Stromal cell of bone marrow (primary cell): Measurements from ENCODE around the gene SPNS3.

Experiments used
- DNase-seq: peaks from one replicate; pipeline ENCODE4 v3.0.0-alpha.2; 2012; ENCODE audit warnings: low read depth

The SPNS3 gene

DNA sequence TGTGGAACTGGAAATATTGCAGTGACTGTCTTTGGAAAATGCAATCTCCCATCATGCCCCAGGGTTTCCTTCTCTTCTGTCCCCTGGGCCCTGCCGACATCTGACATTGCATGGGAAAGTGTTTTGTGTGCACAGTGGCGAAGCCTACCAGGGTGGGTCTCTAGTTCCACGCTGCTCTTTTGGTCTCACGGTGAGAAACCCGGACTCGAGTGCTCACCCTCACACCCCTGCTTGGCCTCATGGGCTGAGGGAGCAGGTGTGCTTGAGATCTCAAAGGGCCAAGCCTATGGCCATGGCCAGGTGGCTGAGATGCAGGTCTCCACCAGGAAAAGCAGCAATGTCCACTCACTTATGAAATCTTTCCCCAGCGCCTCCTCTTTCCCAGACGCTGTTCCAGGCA lies 32.0 kb downstream of the SPNS3 start:
- DNase-seq: no peak

DNA sequence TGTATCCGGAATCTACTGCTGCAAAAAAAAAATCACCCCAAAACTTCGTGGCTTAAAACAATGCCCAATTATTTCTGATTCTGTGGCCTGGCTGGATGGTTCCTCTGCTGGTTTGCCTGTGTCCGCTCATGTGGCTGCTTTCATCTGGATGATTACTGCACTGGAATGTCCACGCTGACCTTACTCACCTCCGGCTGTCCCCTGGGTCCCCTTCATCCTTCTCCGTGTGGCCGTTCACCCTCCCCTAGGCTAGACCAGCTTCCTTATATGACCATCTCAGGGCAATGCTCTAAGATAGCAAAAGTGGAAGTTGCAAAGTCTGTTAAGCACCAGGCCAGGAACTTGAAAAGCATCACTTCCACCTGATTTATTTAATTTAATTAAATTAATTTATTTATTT lies 33.5 kb downstream of the SPNS3 start:
- no peak for DNase-seq

DNA sequence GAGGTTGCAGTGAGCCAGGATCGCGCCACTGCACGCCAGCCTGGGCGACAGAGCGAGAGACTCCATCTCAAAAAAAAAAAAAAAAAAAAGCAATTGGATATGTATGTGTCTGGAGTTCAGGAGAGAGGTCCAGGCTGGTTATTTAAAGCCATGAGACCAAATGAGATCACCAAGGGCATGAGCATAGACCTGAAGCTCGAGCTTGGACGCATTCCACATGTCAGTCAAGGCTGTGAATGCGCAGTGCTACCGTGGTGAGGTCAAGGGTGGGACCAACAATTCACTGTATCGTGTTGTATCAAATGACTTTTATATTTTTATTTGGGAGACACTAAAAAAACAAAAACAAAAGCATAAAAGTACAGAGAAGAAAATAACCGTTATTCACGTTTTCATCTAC lies 35.8 kb downstream of the SPNS3 start:
- no peak for DNase-seq

DNA sequence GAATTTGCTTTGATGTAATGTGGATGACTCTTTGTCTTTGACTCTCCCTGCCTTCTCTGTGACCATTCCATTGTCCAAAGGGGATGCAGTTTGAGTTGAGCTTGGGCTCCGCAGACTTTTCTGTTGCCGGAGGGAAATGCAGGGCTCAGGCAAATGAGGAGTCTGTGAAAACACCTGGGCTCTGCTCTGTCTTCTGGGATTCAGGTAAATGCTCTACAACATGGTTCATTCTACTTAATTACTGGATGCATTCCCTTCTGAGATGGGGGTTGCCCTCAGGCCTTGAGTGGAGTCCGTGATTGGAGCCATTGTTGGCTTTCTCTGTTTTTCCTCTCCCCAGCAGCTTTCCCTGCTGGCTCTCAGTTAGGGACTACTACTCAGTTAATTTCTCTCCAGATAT lies 38.5 kb downstream of the SPNS3 start:
- DNase-seq: no peak

DNA sequence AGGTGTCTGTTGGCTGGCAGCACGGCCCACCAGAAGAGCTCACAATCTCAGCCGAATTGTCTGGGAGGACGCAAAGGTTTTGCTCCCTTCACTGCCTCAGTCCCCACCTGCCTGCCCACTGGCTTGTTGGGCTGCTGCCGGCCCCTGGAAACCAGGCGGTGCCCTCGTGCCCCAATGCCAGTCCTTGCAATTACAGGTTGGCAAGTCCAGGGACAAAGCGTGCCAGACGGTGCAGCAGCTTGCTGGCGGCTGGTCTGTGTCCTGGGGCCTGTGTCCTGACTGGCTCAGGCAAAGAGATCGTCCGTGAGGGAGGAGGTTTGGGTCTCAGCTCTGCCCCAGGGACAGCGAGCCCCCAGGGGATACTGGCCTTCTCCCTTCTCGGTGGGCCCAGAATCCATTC lies 40.4 kb downstream of the SPNS3 start:
- DNase-seq: no peak

DNA sequence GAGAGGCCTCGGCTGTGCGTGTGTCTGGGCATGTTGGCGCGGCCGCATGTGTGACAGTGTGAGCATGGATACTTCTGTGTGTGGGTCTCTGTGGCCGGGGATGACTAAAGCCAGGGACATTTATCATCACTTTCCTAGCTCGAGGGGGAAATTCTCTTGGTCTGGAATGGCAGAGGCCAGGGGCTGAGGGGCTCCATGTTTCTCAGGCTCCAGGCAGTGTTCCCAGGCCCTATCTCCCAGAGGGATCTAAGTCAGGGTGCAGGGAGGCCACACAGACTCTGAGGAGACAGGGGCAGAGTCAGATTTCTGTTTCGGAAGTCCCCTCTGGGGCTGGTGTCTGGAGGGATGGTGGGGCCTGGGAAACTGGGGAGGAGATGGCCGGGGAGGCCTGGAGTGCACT lies 41.3 kb downstream of the SPNS3 start:
- no peak for DNase-seq

DNA sequence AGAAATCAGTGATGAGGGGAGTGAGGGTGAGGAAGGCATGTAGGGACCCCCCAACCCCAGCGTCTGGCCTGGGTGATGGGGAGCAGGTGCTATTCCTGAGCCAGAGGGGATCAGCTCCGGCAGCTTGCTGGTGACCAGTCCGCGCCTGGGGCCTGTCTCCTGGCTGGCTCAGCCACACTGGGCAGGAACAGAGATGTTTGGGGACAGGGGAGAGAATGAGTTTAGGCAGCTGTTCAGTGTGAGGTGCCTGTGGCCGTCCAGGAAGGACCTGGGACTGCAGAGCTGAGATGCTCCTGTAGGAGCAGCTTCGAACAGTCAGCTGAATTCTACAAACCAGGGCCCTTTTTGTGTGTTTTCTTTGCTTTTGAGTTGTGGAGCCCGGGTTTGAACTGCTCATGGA lies 41.7 kb downstream of the SPNS3 start:
- no peak for DNase-seq

DNA sequence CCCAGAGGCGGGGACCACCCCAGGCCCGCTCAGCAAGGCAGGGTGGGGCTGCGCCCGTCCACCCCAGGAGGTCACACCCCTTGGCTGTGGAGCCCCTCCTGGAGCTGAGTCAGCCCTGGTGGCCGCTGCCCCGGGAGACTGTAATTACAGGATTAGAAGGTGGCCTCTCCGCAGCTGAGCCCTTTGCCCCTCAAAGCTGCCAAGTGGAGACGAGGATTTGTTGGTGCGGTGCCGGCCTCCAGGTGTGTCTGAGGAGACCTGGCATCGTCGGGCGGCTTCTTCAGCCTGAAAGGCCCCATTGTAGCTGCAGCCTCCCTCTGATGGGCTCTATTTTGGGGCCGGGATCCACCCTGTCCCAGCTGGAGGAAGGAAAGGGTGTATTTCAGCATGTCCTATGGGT lies 42.3 kb downstream of the SPNS3 start:
- no peak for DNase-seq

DNA sequence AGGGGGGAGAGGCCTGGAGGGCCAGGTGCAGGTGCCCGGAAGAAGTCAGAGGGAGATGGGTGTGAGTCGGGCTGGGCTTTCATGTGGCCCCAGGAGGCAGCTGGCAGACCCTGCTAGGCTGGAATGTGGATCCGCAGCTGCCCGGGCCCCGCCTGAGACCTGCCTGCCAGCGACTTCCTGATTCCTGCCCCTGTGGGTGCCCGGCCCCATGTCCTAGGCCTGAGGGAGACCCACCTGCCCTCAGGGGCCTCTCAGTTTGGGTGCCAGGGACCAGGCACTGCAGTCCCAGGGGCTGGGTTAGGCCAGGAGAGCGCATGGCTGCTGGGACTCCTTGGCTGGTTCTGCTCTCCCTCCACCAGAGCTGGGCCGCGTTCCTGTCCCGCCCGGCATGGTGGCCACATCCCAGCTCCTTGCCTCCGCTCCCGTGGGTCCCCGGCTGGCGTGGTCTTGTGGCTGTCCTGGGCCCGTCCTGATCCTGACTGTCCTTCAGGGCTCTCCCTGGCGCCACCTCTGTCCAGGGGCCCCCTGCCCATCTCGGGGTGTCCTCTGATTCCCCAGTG lies 42.9 kb downstream of the SPNS3 start:
- DNase-seq: no peak

DNA sequence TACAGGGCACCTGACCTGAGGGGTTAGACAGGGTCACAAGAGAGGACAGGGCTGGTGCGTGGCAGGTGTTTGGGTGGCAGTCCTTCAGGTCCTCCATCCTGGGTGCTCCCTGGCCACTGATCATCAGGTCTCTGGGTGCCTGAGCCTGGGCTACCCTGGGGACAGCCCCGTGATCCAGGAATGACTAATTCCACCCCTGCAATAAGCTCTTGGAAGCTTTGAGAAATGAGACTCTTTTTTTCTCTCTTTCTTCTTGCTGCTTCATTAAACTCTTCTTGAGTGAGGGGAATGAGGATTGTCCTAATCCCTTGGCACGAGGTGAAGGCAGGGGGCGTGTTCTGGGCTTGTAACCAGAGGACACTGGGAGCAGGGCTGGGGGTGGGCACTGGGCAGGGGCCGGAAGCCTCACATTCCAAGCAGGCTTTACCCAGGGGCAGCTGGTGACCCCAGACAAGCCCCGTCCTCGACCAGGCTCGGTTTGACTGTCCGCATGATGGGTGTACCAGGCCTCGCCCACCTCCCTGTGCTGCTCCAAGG lies 43.6 kb downstream of the SPNS3 start:
- no peak for DNase-seq

DNA sequence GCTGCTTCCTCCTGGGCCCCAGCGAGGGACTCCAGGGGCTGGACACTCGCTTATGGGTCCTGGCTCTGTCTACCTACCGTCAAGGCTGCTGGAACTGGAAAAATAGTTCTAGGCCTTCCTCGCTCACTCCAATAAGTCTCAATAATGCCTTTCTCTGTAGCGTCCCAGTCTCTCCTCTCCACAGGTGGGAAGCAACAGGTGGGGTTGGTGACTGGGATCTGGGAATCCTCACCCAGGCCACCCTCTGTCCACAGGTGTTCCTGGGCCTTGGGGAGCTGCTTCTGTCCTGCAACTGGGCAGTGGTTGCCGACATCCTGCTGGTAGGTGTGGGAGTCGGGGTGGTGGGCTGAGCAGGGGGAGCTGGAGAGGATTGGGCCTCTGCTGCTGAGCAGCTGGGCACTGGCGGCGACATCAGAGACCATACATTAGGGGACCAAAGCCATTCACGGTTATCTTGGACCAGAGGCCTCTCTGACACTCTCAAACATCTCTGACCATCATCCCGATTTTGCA lies 44.6 kb downstream of the SPNS3 start:
- no peak for DNase-seq

DNA sequence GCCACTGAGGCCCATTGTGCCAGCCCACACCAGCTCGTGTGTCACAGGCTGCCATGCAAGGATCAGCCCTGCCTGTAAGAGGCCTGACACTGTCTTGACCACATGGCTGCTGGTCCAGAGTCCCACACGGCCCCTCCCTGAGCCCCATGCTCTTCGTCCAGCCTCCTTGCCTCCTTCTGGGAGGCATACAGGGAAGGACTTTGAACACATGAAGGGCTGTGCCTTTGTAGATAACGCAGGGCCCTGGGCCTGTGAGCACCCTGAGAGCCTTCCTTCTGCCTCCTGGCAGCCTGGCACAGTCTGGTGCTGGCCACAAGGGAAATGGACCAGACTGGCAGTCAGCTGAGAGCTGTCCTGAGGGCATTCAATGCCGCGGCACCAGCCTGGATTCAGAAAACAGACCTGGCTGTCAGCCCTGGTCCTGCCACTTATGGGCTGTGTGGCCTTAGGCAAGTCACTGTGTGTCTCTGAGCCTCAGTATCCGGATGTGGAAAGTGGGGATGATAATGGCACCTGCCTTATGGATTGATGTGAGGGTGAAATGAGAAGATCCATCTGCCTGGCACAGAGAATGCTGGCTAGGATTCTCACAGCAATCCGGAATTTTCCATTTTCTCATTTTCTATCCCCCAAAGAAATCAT lies 45.7 kb downstream of the SPNS3 start:
- no peak for DNase-seq

DNA sequence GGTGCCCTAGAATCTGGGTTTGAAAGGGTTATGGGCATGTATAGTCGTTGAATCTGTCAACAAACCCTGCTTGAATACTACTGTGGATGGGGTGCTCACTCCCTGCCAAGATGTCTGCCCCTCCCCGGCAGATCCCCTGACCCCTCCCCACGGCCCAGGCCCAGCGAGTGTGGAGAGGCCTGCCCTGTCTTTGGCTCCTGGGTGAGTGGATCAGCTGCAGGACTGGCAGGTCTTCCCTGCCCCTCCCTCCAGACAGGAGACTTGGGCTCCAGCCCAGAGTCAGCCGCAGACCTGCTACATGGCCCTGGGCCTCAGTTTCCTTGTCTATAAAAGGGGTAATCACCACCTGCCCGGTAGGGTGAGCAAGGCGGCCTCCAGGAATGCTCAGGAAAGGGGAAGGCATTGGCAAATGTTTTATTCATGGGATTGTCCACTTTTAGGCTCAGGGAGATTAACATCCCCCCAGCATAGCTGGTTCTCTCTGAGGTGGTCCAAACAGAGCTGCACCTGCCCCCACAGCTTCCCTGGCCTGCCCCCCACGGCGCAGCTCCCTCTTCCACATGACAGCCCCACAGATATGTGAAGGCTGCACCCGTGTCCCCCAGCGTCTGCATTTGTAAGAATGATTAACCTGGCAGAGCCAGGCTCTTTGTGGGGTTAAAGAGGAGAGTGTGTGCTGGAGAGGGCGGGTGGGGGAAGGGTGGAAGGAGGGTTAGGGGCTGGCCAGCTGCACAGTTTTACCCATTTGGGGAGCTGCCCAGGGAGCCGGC lies 46.4 kb downstream of the SPNS3 start:
- no peak for DNase-seq

DNA sequence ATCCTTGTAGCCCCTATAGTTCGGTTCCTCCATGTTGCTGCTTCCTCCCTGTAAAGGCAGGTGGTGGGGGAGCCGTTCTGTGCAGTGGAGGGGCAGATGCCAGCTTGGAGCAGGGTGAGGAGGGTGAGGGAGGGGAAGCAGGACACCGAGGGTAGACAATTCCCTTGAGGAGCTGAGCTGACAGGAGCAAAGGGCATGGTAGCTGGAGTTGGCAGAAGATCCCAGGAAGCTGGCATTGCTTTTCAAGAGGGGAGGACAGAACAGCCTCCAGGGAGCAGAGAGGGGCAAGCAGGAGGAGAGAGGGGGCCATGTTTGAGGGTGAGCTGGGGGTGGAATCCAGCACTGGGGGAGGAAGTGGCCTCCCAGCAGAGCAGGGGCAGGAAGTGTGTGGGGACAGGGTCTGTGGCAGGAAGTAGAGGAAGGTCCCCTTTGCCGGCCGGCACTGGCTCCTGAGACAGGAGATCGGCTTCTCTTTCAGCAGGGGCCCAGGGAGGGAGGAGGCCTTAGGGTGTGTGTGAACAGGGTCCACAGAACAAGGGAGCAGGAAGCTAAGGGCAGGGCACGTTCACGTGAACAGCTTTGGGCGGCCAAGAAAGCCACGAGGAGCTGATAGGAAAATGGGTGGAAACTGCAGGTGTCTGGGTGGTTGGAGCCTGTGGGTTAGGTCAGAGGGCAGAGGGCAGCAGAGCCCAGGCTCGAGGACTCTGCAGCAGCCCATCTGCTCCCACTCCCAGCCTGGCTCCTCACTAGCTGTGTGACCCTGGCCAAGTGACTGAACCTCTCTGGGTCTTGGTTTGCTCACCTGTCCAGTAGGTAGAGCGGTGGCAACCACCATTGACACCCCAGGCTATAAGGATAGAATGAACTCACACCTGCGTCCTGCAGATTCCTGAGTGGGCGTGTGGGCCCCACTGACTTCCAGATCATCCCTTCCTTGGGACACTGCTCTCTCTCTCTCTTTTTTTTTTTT lies 47.5 kb downstream of the SPNS3 start:
- DNase-seq: no peak

DNA sequence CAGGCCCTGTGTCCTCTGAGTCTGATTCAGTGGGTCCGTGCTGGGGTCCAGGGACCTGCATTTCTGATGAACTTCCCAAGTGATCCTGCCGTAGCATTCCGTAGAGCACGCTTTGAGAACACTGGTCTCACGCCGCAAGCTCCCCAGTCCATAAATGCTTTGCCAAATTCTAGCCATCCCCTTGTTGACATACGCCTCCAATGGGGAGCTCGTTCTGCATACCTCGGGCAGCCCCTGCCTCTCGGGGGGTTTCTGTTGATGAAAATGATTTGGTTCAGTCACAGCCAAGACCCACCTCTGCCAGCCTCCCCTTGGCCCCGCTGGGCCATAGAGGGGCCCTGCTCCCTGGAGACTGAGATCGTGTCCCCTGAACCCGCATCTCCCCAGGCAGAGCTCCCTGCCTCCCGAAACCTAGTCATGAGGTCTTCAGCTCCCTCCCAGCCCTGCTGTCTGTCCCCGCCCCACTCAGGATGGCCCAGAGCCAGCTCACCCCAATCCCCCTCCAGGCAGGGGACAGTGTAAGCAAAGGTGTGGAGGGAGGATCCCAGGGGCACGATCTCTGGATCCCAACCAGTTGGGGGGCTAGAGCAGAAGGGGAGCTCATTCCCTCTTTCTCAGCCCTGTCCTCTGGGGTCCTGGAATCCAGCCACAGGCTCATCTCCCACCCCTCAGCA lies 48.7 kb downstream of the SPNS3 start:
- no peak for DNase-seq

DNA sequence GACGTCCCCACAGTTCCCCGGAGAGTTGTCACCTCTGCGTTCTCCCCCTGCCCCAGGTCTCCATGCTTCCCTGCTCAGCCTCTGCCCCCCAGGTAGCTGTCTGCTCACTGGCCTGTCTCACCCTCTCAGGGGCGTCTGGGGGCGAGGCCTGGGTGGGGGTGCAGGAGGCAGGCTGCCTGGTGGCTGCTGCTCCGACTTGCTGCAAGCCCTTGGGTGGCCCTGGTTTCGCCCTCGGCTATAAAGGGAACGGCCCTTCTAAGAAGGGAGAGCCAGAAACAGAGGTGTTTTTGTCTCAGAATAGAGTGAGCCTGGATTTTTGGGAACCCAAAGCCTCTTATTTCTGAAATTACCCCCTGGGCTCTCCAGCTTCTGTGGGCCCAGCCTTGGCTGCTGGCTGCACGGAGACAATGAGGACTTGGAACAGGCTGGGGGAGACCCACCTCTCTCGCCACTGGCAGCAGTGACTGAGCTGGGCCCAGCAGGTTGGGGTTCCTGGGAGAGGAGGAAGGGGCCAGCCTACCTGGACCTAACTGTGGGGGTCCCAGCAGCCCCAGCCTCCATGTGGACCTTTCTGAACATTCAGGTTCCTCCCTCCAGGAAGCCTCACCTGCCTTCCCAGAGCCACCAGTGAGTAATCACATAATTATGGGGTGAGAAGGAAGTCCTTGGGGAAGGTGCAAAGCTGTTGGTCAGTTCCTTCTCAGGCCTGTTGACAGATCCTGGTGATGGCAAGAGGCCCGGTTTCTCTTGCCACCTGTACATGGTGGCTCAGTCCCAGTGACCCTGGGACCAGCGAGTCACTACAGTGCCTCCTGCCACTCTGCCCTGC lies 49.5 kb downstream of the SPNS3 start:
- no peak for DNase-seq

DNA sequence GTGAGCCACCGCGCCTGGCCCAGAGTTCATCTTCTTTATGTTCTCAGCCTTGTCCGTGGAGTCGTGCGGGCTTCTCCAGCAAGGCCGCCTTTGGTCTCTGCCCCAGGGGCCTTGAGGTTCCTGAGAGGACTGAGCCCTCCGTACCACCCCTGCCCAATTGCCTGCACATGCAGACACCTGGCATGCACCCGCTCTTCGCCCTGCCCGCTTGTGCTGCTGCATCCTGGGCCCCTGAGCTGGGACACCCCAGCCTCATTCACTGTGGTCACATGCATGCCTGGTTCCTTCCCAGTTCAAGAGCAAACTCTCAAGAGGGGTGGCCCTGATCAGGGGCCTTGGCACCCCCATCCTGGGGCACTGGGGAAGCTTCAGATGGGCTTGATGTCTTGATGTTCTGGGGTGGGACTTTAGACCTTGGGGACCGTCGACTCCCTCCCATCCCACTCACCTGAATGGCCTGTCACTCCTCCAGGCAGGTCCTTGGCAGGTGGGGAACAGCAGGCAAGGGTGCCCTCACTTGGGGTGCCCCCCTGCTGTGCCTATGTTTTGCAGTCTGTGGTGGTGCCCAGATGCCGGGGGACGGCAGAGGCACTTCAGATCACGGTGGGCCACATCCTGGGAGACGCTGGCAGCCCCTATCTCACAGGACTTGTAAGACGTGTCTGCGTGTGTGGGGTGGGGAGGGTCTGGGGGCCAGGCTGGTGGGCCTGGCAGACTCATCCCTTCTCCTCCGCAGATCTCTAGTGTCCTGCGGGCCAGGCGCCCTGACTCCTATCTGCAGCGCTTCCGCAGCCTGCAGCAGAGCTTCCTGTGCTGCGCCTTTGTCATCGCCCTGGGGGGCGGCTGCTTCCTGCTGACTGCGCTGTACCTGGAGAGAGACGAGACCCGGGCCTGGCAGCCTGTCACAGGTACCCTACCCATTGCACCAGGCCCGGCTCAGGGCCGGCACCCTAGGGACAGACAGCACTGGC lies 52.2 kb downstream of the SPNS3 start:
- DNase-seq: no peak

DNA sequence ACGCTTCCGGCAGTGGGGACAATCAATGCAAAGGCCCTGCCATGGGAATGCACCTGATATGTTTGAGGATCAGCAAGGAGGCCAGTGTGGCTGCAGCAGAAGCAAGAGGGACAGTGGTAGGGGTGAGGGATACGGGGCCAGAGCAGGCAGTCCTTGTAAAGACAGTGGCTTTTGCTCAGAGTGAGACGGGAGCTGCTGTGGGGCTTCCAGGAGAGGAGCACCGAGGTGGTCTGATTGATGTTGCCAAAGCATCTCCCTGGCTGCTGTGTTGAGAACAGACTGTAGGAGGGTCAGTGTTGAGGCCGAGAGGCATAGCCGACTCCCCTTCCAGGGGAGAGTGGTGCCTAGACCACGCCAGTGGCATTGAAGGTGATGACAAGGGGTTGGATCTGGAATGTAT lies 53.6 kb downstream of the SPNS3 start:
- DNase-seq: no peak
